ENCODE measurements around the gene BCR.
A peak's percentile ranks its signal among the peaks of the same experiment; 100 is the strongest.

BCR gene

GRCh38 chr22:23153994-23154393, 26.3 kb upstream of the BCR start:
- Histone ChIP-seq H3K9me3 (ENCODE audit: control insufficient read depth, insufficient read depth, low read length) (no peaks in the 10 kb centered on the region), H3K36me3 (ENCODE audit: control insufficient read depth, insufficient read depth, low read length) (peaks cover 3% of the 10 kb centered on the region), H3K4me3 (ENCODE audit: low read depth, low read length) (no peak overlapping the region), H3K27me3 (ENCODE audit: control insufficient read depth, insufficient read depth, low read length) (no peaks in the 10 kb centered on the region), H3K4me1 (ENCODE audit: control insufficient read depth, insufficient read depth, low read length) (peaks cover 6% of the 10 kb centered on the region), H3K9ac (ENCODE audit: low read depth, low read length) (no peak overlapping the region)

- peaks cover 3% of the 10 kb centered on the region for H3K36me3 ChIP-seq (ENCODE audit: control insufficient read depth, insufficient read depth, low read length)
- peaks cover 4% of the 10 kb centered on the region for H3K4me1 ChIP-seq (ENCODE audit: control insufficient read depth, insufficient read depth, low read length)
- no peak overlapping the region for H3K9ac ChIP-seq (ENCODE audit: low read depth, low read length)
- H3K9me3 ChIP-seq (ENCODE audit: control insufficient read depth, insufficient read depth, low read length) = no peaks in the 10 kb centered on the region
- H3K27me3 ChIP-seq (ENCODE audit: control insufficient read depth, insufficient read depth, low read length) = no peaks in the 10 kb centered on the region
- H3K4me3 ChIP-seq (ENCODE audit: low read depth, low read length) = no peak overlapping the region
These were observed 25.8 kb upstream of the BCR start for GRCh38 chr22:23154461-23154860.

- Histone ChIP-seq H3K4me3 (ENCODE audit: low read depth, low read length) (no peak overlapping the region), H3K36me3 (ENCODE audit: control insufficient read depth, insufficient read depth, low read length) (peaks cover 3% of the 10 kb centered on the region), H3K9ac (ENCODE audit: low read depth, low read length) (no peak overlapping the region), H3K27me3 (ENCODE audit: control insufficient read depth, insufficient read depth, low read length) (no peaks in the 10 kb centered on the region), H3K4me1 (ENCODE audit: control insufficient read depth, insufficient read depth, low read length) (no peaks in the 10 kb centered on the region), H3K9me3 (ENCODE audit: control insufficient read depth, insufficient read depth, low read length) (no peaks in the 10 kb centered on the region)
These were observed 25.2 kb upstream of the BCR start for GRCh38 chr22:23155143-23155542.

GRCh38 chr22:23155831-23156230, 24.5 kb upstream of the BCR start:
- no peaks in the 10 kb centered on the region for H3K4me1 ChIP-seq (ENCODE audit: control insufficient read depth, insufficient read depth, low read length)
- no peaks in the 10 kb centered on the region for H3K9me3 ChIP-seq (ENCODE audit: control insufficient read depth, insufficient read depth, low read length)
- peaks cover 3% of the 10 kb centered on the region for H3K36me3 ChIP-seq (ENCODE audit: control insufficient read depth, insufficient read depth, low read length)
- H3K9ac ChIP-seq (ENCODE audit: low read depth, low read length) = no peak overlapping the region
- H3K4me3 ChIP-seq (ENCODE audit: low read depth, low read length) = no peak overlapping the region
- H3K27me3 ChIP-seq (ENCODE audit: control insufficient read depth, insufficient read depth, low read length) = no peaks in the 10 kb centered on the region

- H3K4me3 ChIP-seq (ENCODE audit: low read depth, low read length) = no peak overlapping the region
- peaks cover 3% of the 10 kb centered on the region for H3K36me3 ChIP-seq (ENCODE audit: control insufficient read depth, insufficient read depth, low read length)
- no peaks in the 10 kb centered on the region for H3K4me1 ChIP-seq (ENCODE audit: control insufficient read depth, insufficient read depth, low read length)
- no peaks in the 10 kb centered on the region for H3K9me3 ChIP-seq (ENCODE audit: control insufficient read depth, insufficient read depth, low read length)
- no peak overlapping the region for H3K9ac ChIP-seq (ENCODE audit: low read depth, low read length)
- no peaks in the 10 kb centered on the region for H3K27me3 ChIP-seq (ENCODE audit: control insufficient read depth, insufficient read depth, low read length)
These were observed 24.0 kb upstream of the BCR start for GRCh38 chr22:23156286-23156685.

- Histone ChIP-seq H3K4me3 (ENCODE audit: low read depth, low read length) (no peak overlapping the region), H3K36me3 (ENCODE audit: control insufficient read depth, insufficient read depth, low read length) (peaks cover 3% of the 10 kb centered on the region), H3K4me1 (ENCODE audit: control insufficient read depth, insufficient read depth, low read length) (no peaks in the 10 kb centered on the region), H3K27me3 (ENCODE audit: control insufficient read depth, insufficient read depth, low read length) (no peaks in the 10 kb centered on the region), H3K9ac (ENCODE audit: low read depth, low read length) (no peak overlapping the region), H3K9me3 (ENCODE audit: control insufficient read depth, insufficient read depth, low read length) (no peaks in the 10 kb centered on the region)
These were observed 22.5 kb upstream of the BCR start for GRCh38 chr22:23157560-23158515.

GRCh38 chr22:23158516-23159290, 21.6 kb upstream of the BCR start:
- peaks cover 3% of the 10 kb centered on the region for H3K36me3 ChIP-seq (ENCODE audit: control insufficient read depth, insufficient read depth, low read length)
- no peaks in the 10 kb centered on the region for H3K27me3 ChIP-seq (ENCODE audit: control insufficient read depth, insufficient read depth, low read length)
- no peak overlapping the region for H3K4me3 ChIP-seq (ENCODE audit: low read depth, low read length)
- H3K9me3 ChIP-seq (ENCODE audit: control insufficient read depth, insufficient read depth, low read length) = no peaks in the 10 kb centered on the region
- no peaks in the 10 kb centered on the region for H3K4me1 ChIP-seq (ENCODE audit: control insufficient read depth, insufficient read depth, low read length)
- no peak overlapping the region for H3K9ac ChIP-seq (ENCODE audit: low read depth, low read length)

GRCh38 chr22:23159291-23159630, 21.0 kb upstream of the BCR start:
- Histone ChIP-seq H3K4me3 (ENCODE audit: low read depth, low read length) (no peak overlapping the region), H3K4me1 (ENCODE audit: control insufficient read depth, insufficient read depth, low read length) (no peaks in the 10 kb centered on the region), H3K36me3 (ENCODE audit: control insufficient read depth, insufficient read depth, low read length) (no peaks in the 10 kb centered on the region), H3K27me3 (ENCODE audit: control insufficient read depth, insufficient read depth, low read length) (no peaks in the 10 kb centered on the region), H3K9me3 (ENCODE audit: control insufficient read depth, insufficient read depth, low read length) (no peaks in the 10 kb centered on the region), H3K9ac (ENCODE audit: low read depth, low read length) (no peak overlapping the region)

GRCh38 chr22:23161029-23161428, 19.3 kb upstream of the BCR start:
- Histone ChIP-seq H3K9ac (ENCODE audit: low read depth, low read length) (peak overlapping the region; percentile 37), H3K4me1 (ENCODE audit: control insufficient read depth, insufficient read depth, low read length) (no peaks in the 10 kb centered on the region), H3K4me3 (ENCODE audit: low read depth, low read length) (no peak overlapping the region), H3K36me3 (ENCODE audit: control insufficient read depth, insufficient read depth, low read length) (no peaks in the 10 kb centered on the region), H3K27me3 (ENCODE audit: control insufficient read depth, insufficient read depth, low read length) (no peaks in the 10 kb centered on the region), H3K9me3 (ENCODE audit: control insufficient read depth, insufficient read depth, low read length) (no peaks in the 10 kb centered on the region)

GRCh38 chr22:23161574-23161973, 18.7 kb upstream of the BCR start:
- Histone ChIP-seq H3K4me3 (ENCODE audit: low read depth, low read length) (no peak overlapping the region), H3K4me1 (ENCODE audit: control insufficient read depth, insufficient read depth, low read length) (no peaks in the 10 kb centered on the region), H3K36me3 (ENCODE audit: control insufficient read depth, insufficient read depth, low read length) (no peaks in the 10 kb centered on the region), H3K9me3 (ENCODE audit: control insufficient read depth, insufficient read depth, low read length) (no peaks in the 10 kb centered on the region), H3K9ac (ENCODE audit: low read depth, low read length) (no peak overlapping the region), H3K27me3 (ENCODE audit: control insufficient read depth, insufficient read depth, low read length) (no peaks in the 10 kb centered on the region)

GRCh38 chr22:23163665-23164064, 16.6 kb upstream of the BCR start:
- Histone ChIP-seq H3K9me3 (ENCODE audit: control insufficient read depth, insufficient read depth, low read length) (no peaks in the 10 kb centered on the region), H3K9ac (ENCODE audit: low read depth, low read length) (no peak overlapping the region), H3K27me3 (ENCODE audit: control insufficient read depth, insufficient read depth, low read length) (no peaks in the 10 kb centered on the region), H3K4me3 (ENCODE audit: low read depth, low read length) (no peak overlapping the region), H3K4me1 (ENCODE audit: control insufficient read depth, insufficient read depth, low read length) (no peaks in the 10 kb centered on the region), H3K36me3 (ENCODE audit: control insufficient read depth, insufficient read depth, low read length) (no peaks in the 10 kb centered on the region)

GRCh38 chr22:23164091-23164490, 16.2 kb upstream of the BCR start:
- no peak overlapping the region for H3K4me3 ChIP-seq (ENCODE audit: low read depth, low read length)
- no peaks in the 10 kb centered on the region for H3K27me3 ChIP-seq (ENCODE audit: control insufficient read depth, insufficient read depth, low read length)
- no peaks in the 10 kb centered on the region for H3K4me1 ChIP-seq (ENCODE audit: control insufficient read depth, insufficient read depth, low read length)
- no peaks in the 10 kb centered on the region for H3K36me3 ChIP-seq (ENCODE audit: control insufficient read depth, insufficient read depth, low read length)
- H3K9ac ChIP-seq (ENCODE audit: low read depth, low read length) = no peak overlapping the region
- no peaks in the 10 kb centered on the region for H3K9me3 ChIP-seq (ENCODE audit: control insufficient read depth, insufficient read depth, low read length)
